Measurements from ENCODE around the gene CLOCK.

The CLOCK gene

DNA sequence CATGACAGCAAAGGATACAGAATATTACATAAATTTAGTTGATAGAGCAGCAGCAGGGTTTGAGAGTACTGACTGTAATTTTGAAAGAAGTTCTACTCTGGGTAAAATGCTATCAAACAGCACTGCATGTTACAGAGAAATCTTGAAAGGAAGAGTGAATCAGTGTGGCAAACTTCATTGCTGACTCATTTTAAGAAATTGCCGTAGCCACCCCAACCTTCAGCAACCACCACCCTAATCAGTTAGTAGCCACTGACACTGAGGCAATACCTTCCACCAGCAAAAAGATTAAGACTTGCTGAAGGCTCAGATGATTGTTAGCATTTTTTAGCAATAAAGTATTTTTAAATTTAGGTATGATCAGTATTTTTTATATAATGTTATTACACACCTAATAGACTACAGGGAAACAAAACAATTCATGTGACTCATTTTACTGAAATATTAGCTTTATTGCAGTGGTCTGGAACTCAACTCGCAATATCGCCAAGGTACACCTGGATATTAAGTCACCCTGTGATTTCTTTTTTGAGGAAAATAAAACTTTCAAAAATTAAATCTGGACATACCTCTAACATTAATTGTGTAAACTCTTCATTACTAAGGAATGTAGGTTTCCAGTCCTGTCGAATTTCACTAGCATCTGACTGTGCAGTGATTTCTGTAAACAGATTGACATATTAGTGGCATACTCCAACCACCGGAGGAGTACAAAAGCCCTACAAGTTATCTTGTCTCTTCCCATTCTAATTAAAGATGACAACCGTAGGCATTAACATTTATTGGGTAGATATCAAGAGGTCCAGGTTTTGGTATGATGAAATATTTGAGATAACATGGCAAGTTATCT lies 71.1 kb downstream of the CLOCK start:
- DNase-seq, result no peak

DNA sequence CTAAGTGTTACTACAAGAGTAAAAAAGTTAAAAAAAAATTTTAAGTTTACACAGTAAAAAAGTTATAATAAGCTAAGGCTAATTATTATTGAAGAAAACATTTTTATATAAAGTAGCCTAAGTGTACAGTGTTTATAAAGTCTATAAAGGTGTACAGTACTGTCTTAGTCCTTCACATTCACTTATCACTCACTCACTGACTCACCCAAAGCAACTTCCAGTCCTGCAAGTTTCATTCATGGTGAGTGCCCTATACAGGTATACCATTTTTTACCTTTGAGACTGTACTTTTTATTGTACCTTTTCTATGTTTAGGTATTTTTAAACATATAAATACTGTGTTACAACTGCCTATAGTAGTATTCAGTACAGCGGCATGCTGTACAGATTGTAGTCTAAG lies 76.7 kb downstream of the CLOCK start:
- DNase-seq, result no peak

DNA sequence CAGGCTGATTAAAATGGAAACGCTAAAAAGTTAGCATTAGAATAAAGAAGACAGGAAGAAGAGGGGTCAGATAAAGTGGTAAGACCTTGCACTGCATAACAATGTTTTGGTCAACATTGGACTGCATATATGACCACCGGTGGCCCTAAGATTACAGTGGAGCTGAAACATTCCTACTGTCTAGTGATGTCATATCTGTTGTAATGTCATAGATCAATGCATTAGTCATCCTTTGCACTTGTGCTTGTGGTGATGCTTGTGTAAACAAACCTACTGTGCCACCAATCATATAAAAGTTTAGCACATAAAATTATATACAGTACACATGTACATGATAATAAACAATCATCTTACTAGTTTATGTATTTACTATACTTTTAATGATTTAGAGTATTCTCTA lies 78.0 kb downstream of the CLOCK start:
- DNase-seq, result no peak

DNA sequence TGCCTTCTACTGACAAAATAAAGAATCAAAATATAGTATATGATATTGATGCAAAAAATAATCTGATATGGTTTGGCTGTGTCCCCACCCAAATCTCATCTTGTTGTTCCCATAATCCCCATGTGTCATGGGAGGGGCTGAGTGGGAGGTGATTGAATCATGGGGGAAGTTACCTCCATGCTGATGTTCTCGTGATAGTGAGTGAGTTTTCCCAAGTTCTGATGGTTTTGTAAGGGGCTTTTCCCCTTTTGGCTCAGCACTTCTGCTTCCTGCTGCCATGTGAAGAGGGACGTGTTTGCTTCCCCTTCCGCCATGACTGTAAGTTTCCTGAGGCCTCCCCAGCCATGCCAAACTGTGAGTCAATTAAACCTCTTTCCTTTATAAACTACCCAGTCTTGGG lies 80.7 kb downstream of the CLOCK start:
- DNase-seq, result no peak

DNA sequence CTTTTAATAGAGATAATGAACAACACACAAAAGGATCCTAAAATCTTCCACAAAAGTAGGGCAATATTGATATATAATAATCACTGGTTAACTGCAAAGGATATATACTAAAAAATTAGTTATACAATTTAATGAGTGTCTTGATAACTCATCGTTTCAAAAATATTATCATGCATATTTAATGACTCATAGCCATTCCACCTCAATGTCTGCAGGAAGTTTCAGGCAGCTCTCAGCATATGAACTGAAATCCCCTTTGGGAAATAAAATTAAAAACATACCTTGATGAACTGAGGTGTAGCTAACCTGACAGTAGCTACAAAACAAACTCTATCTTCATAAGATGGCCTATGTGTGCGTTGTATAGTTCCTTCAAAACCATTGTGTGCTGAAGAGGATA lies 88.1 kb downstream of the CLOCK start:
- DNase-seq, result no peak

DNA sequence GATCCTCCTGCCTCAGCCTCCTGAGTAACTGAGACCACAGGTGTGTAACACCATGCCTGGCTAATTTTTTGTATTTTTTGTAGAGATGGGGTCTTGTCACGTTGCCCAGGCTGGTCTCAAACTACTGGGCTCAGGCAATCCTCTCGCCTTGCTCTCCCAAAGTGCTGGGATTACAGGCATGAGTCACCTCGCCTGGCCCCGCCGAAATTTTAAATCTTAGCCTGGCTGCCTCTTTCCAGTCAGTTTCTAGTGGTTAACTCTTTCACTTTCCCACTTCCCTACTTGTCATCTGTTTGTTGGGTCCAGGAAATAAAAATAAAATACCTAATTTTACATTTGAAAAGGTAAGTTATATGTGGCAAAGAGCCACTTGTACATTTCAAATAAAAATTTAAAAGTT lies 88.5 kb downstream of the CLOCK start:
- no peak for DNase-seq

DNA sequence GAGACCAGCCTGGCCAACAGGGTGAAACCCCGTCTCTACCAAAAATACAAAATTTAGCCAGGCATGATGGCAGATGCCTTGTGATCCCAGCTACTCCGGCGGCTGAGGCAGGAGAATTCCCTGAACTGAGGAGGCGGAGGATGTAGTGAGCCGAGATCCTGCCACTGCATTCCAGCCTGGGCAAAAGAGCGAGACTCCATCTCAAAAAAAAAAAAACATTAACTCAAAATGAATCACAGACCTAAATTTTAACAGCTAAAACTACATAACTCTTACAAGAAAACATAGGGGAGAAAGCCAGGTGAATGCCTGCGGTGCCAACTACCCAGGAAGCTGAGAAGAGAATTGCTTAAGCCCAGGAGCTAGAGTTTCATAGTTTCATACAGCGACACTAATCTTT lies 96.1 kb downstream of the CLOCK start:
- DNase-seq, result no peak

DNA sequence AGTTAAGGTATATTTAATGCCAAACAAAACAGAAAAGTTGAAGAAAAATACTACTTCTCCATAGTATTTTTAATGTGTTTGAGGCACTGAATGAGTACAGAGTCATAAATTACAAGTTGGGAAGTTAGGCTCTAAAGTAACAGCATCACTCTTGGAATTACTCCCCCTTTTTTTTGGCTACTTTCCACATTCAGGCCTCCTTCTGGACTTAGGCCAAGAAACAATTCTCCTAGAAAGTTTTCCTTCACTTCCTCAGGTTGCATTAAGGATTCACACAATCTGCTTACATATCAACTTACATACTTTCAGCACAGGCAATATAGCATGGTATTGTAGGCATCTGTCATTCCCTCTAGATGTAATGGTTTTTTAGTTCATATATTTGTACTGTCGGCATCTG lies 98.9 kb downstream of the CLOCK start:
- no peak for DNase-seq

DNA sequence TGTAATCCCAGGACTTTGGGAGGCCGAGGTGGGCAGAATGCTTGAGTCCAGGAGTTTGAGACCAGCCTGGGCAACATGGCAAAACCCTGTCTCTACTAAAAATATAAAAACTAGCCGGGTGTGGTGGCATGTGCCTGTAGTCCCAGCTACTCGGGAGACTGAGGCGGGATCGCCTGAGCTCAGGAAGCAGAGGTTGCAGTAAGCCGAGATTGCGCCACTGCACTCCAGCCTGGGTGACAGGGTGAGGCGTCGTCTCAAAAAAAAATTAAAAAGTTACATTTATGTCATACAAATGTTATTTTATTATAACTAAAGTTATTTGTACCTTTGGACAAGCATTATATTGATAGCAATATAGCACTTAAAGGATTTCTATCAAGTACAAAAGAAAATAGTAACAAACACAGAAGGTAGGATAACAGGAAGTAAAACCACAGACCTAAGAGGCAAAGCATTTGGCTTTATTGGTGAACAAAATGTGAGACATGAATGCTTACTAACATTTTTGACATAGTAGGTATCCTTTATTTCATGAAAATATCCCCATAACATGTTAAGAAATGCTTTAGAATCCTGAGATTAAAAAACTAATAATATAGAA lies 99.5 kb downstream of the CLOCK start:
- no peak for DNase-seq

DNA sequence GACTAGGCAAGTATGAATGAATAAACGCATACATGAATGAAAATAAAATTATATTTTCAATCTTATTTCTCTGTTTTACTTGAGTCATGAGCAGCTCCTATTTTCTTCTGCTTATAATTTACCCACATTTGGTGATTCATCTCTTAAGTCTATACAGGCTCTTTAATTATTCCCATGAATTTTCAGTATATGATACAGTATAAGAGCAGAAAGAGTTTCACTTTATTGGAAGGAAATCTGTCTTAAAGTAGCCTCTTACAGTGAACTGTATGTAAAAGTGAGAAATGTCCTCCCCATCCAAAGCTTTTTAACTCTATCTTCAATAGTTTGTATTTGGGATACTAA lies 100.2 kb downstream of the CLOCK start:
- no peak for DNase-seq

DNA sequence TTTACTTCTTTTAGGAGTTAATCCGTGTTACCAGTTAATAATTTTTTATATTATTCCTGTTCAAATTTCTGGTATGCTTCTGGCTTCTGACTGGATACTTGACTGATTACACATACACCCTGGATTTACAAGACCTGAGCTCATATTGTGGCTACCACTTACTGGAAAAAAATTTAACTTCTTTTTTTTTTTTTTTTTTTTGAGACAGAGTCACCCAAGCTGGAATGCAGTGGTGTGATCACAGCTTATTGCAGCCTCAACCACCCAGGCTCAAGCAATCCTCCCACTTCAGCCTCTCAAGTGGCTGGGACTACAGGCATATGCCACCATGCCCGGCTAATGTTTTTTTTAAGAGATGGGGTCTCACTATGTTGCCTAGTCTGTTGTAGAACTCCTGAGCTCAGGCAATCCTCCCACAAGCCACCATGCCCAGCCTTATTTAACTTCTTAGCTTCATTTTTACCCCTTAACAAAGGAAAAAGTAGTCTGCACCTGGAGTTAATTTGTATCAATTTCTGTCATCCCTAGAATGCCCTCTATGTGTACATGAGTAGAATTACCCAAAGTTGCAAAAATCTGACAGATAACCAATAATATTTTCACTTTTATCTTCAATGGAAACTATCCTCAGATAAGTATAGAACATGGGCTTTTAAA lies 100.7 kb downstream of the CLOCK start:
- no peak for DNase-seq

DNA sequence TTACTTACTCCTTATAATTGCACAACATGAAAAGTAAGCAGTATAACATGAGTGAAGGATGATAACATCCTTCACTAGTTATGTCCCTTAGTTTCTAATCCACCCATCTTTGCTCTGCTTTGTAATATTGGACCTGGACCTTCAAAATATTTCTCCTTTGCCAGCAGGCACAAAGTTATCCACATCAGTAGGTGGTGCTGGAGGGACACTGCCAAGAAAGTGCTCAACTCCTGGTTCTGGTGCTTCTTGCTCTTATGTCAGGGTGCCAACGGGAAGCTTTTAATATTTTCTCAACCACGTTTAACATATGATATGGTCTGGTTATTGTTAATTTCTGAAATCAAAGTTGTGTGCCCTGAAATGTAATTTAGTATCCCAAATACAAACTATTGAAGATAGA lies 101.9 kb downstream of the CLOCK start:
- DNase-seq, result no peak

DNA sequence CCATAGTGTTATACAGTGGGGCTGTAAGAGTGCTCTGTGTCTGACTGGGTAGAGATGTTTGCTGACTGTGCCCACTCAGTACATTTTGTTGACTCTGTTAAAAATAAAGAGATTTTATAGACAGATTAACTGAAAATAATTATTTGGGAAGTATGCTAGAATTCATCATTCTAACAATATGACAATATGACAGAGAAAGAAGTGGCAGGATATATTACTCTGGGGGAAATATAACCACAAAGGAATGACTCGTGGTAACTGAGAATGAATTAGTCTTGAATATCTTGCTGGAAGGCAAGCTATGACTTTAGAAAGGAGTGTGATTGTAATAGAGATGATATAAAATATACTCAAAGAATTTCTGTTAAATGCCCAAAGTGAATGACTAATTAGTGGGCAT lies 104.2 kb downstream of the CLOCK start:
- no peak for DNase-seq

DNA sequence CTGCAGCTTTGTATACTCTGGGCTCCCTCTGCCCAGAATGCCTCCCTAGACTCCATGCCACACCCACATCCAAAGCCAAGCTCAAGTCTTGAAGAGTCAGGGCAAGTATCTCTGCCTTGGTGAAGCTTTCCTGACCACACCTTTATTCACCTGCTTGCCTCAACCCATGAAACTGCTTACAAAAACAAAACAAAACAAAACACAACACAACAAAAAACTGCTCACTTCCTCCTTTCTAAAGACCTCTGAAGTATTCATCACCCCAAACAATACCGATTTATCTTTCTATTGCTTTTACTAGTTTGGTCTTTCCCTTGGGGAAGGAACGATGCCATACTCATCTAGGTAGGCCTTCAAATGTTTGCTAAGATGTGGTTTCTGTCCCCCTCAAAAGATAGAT lies 105.9 kb downstream of the CLOCK start:
- DNase-seq, result no peak

DNA sequence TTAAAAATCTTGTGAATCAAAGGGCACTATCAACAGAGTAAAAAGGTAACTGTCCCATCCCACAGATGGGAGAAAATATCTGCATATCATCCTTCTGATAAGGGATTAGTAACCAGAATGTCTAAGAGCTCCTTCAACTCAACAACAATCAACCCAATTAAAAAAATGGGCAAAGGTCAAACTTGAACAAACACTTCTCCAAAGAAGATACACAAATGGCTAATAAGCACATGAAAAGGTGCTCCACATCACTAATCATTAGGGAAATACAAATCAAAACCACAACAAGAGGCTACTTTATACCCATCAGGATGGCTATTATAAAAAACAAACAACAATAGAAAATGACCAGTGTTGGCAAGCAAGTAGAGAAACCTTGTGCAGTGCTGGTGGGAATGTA lies 107.7 kb downstream of the CLOCK start:
- DNase-seq, result no peak

DNA sequence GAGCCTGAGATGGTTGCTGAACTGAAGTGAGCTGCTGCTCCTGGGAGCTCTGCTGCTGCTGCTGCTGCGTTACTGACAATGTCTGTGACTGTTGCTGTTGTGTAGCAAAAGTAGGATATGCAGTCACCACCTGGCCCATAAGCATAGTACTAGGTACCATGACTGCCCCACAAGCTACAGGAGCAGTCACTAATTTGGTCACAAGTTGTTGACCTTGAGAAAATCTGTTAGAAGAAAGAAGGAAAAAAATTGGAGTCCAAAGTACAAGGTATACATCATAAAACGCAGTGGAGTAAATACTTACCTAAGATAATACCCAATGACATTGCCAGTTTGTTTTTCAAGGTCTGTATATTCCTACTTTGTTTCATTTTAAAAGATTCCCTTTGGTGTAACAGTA lies 108.4 kb downstream of the CLOCK start:
- DNase-seq, result no peak

DNA sequence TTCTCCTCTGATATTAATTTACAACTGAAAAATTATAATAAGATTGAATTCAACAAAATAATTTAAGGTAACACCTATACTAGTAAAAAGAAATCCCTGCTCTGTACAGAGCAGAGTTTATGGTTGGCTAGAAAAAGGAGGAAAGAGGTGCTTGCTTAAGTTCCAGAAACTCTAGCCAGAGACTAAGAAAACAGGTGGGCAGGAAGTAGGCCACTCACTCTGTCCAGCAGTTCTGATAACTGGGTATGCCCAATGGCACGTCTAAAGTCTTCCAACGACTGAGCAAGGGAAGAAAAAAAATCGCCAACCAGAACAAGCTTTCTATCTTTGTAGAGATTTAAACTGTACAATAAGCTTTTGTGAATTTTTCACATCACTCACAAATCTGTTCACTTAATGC lies 108.9 kb downstream of the CLOCK start:
- DNase-seq, result no peak

DNA sequence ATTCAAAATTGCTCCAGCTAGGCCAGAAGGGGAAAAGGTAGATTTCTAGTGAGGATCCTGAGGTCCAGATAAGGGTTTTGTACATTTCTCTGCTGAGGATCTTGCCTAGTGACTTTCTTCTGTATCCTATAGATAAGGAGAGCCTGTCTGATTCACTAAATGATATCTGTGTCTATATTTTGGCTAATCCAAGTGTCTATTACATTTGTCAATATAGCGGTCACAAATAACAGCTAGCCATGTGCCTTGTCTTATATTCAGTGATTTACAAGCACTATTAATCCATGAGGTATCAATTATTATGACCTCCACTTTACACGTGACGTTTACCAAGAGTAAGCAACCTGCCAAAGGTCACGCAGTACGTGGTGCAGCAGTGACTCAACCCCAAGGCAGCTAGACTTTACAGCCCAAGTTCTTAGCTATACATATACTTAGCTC lies 109.3 kb downstream of the CLOCK start:
- DNase-seq, result no peak

DNA sequence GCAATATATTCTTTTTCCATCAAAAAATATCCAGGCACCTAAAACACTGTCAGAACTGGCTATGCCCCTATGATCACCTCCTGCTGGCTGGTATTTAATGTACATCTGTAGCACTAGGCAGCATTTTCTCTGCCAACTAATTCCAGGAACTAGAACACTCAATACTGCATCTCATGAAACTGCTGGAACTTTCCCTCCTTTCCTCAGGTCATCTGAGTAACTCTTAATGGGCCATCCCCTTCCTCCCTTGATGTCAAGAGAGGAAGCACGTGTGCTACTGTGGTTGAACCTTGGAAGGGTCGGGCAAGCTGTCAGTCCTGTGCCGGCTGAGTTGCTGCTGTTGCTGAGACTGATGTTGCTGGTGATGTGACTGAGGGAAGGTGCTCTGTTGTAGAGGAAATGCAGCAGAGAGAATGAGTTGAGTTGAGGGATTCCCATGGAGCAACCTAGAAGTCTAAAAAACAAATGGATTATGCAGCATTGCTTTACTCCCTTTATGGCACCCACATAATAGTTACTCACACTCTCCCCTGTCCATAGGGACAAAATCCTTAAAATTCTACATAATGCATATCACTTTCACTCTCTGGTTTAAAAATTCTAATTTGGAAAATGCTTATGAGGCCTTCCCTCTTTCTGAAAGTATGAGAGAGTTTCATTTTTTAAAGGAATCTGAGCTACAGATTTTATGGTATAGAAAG lies 111.4 kb downstream of the CLOCK start:
- DNase-seq, result no peak

DNA sequence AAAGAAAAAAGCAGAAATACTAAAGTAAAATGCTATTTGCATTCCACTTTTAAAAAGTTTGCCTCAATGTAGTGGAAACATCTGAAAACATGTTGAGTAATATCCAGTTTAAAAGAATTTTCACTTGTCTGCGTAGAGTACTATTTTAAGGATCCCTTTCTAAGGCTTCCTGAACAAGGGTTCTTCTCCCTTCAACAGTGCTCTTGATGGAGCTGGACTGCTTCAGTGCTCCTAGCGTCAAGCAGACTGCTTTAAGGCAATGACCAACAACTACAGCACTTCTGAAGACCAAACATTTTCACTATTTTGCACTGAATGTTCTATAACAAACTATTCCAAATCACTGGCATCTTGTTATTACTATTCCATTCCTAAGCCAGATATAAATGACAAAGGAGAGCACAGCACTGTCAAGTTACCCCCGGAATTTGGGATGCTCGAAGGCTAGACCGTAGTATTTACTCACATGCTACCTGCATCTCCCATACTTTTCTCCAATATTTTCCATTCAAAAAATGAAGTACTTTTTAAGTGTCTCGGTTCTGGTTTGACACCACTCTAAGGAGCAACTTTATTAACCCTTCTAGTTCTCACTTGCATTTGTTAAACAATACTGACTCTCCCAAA lies 114.9 kb downstream of the CLOCK start:
- DNase-seq, result no peak

DNA sequence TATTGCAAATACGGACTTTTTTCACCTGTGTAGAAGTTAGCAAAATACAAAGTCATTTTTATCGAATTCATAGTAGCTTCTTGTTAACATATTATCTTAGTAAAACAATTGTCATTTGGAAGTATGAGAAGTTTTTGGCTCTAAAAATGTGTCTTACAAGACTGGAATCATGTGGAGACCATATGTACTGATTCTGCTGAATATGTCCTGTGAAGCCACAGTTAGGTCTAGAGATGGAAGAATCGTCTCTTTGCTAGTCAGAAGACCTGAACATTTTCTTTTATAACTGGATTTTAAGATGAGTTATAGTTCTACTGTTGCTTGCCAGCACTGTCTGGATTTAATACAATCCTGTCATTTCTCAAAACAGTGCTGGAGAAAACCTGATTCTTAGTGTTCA lies 121.9 kb downstream of the CLOCK start:
- no peak for DNase-seq

DNA sequence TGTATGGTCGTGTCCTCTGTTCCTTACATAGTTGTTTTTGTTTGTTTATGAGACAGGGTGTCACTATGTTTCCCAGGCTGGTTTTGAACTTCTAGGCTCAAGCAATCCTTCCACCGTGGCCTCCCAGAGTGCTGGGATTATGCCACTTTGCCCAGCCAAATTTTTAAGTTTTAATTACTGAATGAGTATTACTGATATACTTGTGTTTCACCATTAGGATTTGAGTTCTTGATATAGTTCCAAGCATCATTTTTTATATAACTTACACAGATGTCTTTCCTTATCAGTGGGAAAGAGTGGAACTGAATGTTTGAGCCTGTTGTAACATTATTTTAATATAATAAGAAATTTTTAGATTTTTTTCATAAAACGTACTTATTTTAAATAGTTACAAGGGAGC lies 130.5 kb downstream of the CLOCK start:
- DNase-seq, result no peak

DNA sequence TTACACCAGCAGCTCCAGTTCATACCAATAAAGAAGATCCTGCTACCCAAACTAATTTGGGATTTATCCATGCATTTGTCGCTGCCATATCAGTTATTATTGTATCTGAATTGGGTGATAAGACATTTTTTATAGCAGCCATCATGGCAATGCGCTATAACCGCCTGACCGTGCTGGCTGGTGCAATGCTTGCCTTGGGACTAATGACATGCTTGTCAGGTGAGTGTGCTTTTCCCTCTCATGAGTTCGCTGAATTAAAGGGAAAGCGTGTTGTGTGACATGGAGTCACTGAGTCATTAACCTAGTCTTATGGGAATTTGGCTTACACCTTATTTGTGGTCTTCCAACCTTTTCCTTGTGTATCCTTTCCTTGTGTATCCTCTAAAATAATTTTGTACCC lies 135.1 kb downstream of the CLOCK start:
- DNase-seq, result no peak
